Measurements from ENCODE around the gene C5orf15.

- TF ChIP-seq, protein P1, sequence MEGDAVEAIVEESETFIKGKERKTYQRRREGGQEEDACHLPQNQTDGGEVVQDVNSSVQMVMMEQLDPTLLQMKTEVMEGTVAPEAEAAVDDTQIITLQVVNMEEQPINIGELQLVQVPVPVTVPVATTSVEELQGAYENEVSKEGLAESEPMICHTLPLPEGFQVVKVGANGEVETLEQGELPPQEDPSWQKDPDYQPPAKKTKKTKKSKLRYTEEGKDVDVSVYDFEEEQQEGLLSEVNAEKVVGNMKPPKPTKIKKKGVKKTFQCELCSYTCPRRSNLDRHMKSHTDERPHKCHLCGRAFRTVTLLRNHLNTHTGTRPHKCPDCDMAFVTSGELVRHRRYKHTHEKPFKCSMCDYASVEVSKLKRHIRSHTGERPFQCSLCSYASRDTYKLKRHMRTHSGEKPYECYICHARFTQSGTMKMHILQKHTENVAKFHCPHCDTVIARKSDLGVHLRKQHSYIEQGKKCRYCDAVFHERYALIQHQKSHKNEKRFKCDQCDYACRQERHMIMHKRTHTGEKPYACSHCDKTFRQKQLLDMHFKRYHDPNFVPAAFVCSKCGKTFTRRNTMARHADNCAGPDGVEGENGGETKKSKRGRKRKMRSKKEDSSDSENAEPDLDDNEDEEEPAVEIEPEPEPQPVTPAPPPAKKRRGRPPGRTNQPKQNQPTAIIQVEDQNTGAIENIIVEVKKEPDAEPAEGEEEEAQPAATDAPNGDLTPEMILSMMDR (conservative IDR thresholded peaks at IDR 0.05): no peak
- no peak for TF ChIP-seq ZFX (IDR thresholded peaks at IDR 0.05)
These were observed 47.4 kb downstream of the C5orf15 start for GRCh38 chr5:133921069-133921468.
